Upper lobe of right lung (tissue), 1 donor: ENCODE data around the gene PALS2. TPM values are rescaled to one million over a fixed set of nuclear protein-coding genes. Genes with fewer than 3 reads are reported as not detected.

Source experiments
- ATAC-seq: fragments of 200-7000 bp; cut with Tn5 transposase; one replicate; pipeline ENCODE4 v1.9.1; 2020; ENCODE audit warnings: mild to moderate bottlenecking, moderate library complexity
- DNase-seq: peaks from one replicate; pipeline ENCODE4 v3.0.0-alpha.2; 2020
- H3K27ac ChIP-seq: fragments of 200-600 bp; one replicate; pipeline ENCODE4 v1.8.0; 2022
- H3K27me3 ChIP-seq: fragments of 200-600 bp; one replicate; pipeline ENCODE4 v1.8.0; 2022; ENCODE audit warnings: mild to moderate bottlenecking
- H3K36me3 ChIP-seq: fragments of 200-600 bp; one replicate; pipeline ENCODE4 v1.8.0; 2022
- H3K4me1 ChIP-seq: fragments of 200-600 bp; one replicate; pipeline ENCODE4 v1.8.0; 2022
- H3K4me3 ChIP-seq: fragments of 200-600 bp; one replicate; pipeline ENCODE4 v1.8.0; 2022; ENCODE audit warnings: mild to moderate bottlenecking
- H3K9me3 ChIP-seq: fragments of 200-600 bp; one replicate; pipeline ENCODE4 v1.8.0; 2022
- CTCF ChIP-seq: fragments of 200-600 bp; IDR thresholded peaks from one replicate; pipeline ENCODE4 v1.8.0; 2022; ENCODE audit warnings: antibody characterized with exemption
- intact Hi-C: fragments of 100-400 bp; cut with DNase I; formaldehyde crosslinking; loops from one replicate; pipeline ENCODE4 v1.11.0; 2022
- total RNA-seq: library from RNA; stranded (reverse); fragmentation: NEBNext Ultra II Directional; extraction: Animal tissue kit (Norgen Biotek cat#: 25700); gene quantifications from one replicate; pipeline ENCODE4 v1.2.1, GENCODE V29; 2021
- donor health status: DM: no; HTN: yes; CAD: no; lungs with severe emphysema.

PALS2 gene
- total RNA-seq, 1 donor from 2014 or later, result 15.6 TPM

GRCh38 chr7:24574950-24575349 is 1.7 kb downstream of the PALS2 start:
- H3K27me3 ChIP-seq, result no peaks in the 10 kb centered on the region
- no peak overlapping the region for H3K27ac ChIP-seq
- peaks cover 13% of the 10 kb centered on the region for H3K4me1 ChIP-seq
- no peak for TF ChIP-seq CTCF
- H3K9me3 ChIP-seq, result no peaks in the 10 kb centered on the region
- ATAC-seq, result no peak
- DNase-seq, result no peak
- intact Hi-C loops, result no loop called here
- peak overlapping the region; percentile 72 for H3K4me3 ChIP-seq
- no peaks in the 10 kb centered on the region for H3K36me3 ChIP-seq

GRCh38 chr7:24576171-24577025 is 3.1 kb downstream of the PALS2 start:
- no peak overlapping the region for H3K27ac ChIP-seq
- ATAC-seq, result peak; percentile 32
- DNase-seq, result no peak
- H3K27me3 ChIP-seq, result no peaks in the 10 kb centered on the region
- peak; percentile 57 for TF ChIP-seq CTCF
- no peak overlapping the region for H3K4me3 ChIP-seq
- no peaks in the 10 kb centered on the region for H3K36me3 ChIP-seq
- peaks cover 13% of the 10 kb centered on the region for H3K4me1 ChIP-seq
- intact Hi-C loops, result no loop called here
- no peaks in the 10 kb centered on the region for H3K9me3 ChIP-seq

GRCh38 chr7:24578052-24578451 is 4.8 kb downstream of the PALS2 start:
- Histone ChIP-seq H3K36me3 (no peaks in the 10 kb centered on the region), H3K27ac (no peak overlapping the region), H3K27me3 (no peaks in the 10 kb centered on the region), H3K4me1 (peaks cover 5% of the 10 kb centered on the region), H3K4me3 (no peak overlapping the region), H3K9me3 (no peaks in the 10 kb centered on the region)
- no peak for TF ChIP-seq CTCF
- DNase-seq (no peak), ATAC-seq (no peak)
- intact Hi-C loops, result no loop called here

- intact Hi-C loops, result no loop called here
- Histone ChIP-seq H3K27ac (no peak overlapping the region), H3K4me3 (no peak overlapping the region), H3K9me3 (no peaks in the 10 kb centered on the region), H3K27me3 (no peaks in the 10 kb centered on the region), H3K4me1 (no peaks in the 10 kb centered on the region), H3K36me3 (no peaks in the 10 kb centered on the region)
- TF ChIP-seq CTCF, result no peak
- no peak for DNase-seq
- ATAC-seq, result no peak
Observed at GRCh38 chr7:24580283-24580946, 7.2 kb downstream of the PALS2 start.

GRCh38 chr7:24582166-24582565 is 8.9 kb downstream of the PALS2 start:
- TF ChIP-seq CTCF, result no peak
- Histone ChIP-seq H3K4me1 (no peaks in the 10 kb centered on the region), H3K4me3 (no peak overlapping the region), H3K27me3 (no peaks in the 10 kb centered on the region), H3K36me3 (no peaks in the 10 kb centered on the region), H3K27ac (no peak overlapping the region), H3K9me3 (no peaks in the 10 kb centered on the region)
- DNase-seq, result no peak
- no peak for ATAC-seq
- intact Hi-C loops, result no loop called here
